Effector memory CD8-positive, alpha-beta T cell (primary cell): Measurements from ENCODE around the gene FBXO31.
A peak's percentile ranks its signal among the peaks of the same experiment; 100 is the strongest.
"Not testable (repeated sequence)": the region's sequence is repeated elsewhere in the genome, so short reads cannot be mapped to it uniquely, and the experiment has no call there.

Source experiments
- ATAC-seq: fragments of 150-1000 bp; cut with Tn5 transposase; replicated peaks from 2 replicates; pipeline ENCODE4 v1.10.0; 2021; ENCODE audit warnings: mild to moderate bottlenecking, moderate library complexity
- DNase-seq, 3 experiments: peaks; one replicate each; pipeline ENCODE4 v3.0.0; 2021
- H3K27ac Mint-ChIP-seq, 2 donors: one replicate each; pipeline ENCODE4 v1.8.0; 2022; ENCODE audit warnings: mild to moderate bottlenecking in 2 of 2, mixed read lengths in 2 of 2, moderate library complexity in 2 of 2
- H3K27me3 Mint-ChIP-seq, 2 donors: one replicate each; pipeline ENCODE4 v1.8.0; 2022; ENCODE audit warnings: mixed read lengths in 2 of 2
- H3K36me3 Mint-ChIP-seq: one replicate; pipeline ENCODE4 v1.8.0; 2022; ENCODE audit warnings: mild to moderate bottlenecking, moderate library complexity, mixed read lengths; ENCODE audit not compliant: insufficient read depth
- H3K4me1 Mint-ChIP-seq, 2 donors: one replicate each; pipeline ENCODE4 v1.8.0; 2022; ENCODE audit warnings: low read depth in 2 of 2, mixed read lengths in 2 of 2
- H3K4me3 Mint-ChIP-seq, 2 donors: one replicate each; pipeline ENCODE4 v1.8.0; 2022; ENCODE audit warnings: mild to moderate bottlenecking in 2 of 2, mixed read lengths in 2 of 2, moderate library complexity in 2 of 2
- H3K9me3 Mint-ChIP-seq, 2 donors: one replicate each; pipeline ENCODE4 v1.8.0; 2022; ENCODE audit warnings: mixed read lengths in 2 of 2

Gene FBXO31

DNA sequence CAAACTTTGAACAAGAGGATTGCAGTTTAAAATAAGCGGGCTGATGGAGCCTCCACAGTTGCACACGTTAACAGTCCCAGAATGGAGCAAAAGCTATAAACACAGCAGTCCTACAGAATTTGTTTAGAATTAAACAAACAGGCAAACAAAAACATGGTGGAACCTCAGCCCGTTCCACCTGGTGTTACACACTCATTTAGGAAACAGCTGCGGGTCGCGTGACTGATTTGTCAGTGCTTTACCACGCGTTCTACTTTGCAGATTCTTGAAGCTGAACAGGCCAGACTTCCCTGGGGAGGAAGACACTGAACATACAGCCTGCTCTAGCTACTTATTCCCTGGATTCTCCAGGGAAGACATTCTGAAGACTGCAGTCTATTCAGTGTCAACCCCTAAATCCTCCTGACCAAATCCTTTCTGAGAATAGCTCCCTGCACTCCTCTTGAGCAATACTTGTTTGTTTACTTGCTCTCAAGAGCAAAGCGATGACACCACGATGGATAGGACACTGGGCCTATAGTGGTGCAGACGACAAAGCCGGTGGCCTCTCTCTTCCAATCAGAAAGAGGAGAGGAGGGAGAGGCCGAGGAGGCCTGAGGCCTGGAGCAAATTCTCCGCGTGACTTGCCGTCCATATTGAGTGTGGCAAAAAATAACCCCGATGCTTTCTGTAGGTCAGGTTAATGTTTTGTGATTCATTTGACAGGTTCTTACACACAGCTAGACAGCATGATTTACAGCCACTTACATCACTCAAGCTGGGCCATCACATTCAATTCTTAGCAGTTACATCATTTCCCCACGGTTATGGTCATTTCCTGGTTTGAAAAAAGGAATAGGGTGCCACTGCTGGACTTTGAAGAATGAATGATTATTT is 4.6 kb upstream of the FBXO31 start:
- Mint-ChIP-seq H3K27ac (peak overlapping the region; percentile 94 to 97), H3K36me3 (peaks cover 43% of the 10 kb centered on the region), H3K9me3 (peaks cover 0 to 1% of the 10 kb centered on the region in 2 donors), H3K27me3 (no peaks in the 10 kb centered on the region), H3K4me1 (peaks cover 33 to 36% of the 10 kb centered on the region in 2 donors), H3K4me3 (peak overlapping the region; percentile 48 to 53)
- ATAC-seq = peak; percentile 68
- DNase-seq = peak; percentile 84 to 87 (median 85)

DNA sequence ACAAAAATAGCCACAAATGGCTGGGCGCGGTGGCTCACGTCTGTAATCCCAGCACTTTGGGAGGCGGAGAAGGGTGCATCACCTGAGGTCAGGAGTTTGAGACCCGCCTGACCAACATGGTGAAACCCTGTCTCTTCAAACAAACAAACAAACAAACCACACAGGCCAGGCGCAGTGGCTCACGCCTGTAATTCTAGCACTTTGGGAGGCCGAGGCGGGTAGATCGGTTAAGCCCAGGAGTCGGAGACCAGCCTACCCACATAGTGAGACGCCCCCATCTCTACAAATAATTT is 1.2 kb upstream of the FBXO31 start:
- not testable (repeated sequence) for DNase-seq, ATAC-seq, H3K27me3 Mint-ChIP-seq, H3K9me3 Mint-ChIP-seq
- Mint-ChIP-seq H3K4me3 (peak overlapping the region; percentile 92 to 95), H3K36me3 (peaks cover 36% of the 10 kb centered on the region), H3K4me1 (peaks cover 47 to 59% of the 10 kb centered on the region in 2 donors), H3K27ac (peak overlapping the region; percentile 99 to 100)

- DNase-seq = no peak
Observed at GRCh38 chr16:87384162-87384874, 742 bp upstream of the FBXO31 start.

GRCh38 chr16:87382023-87382785 is 1.4 kb downstream of the FBXO31 start:
- peak overlapping the region; percentile 95 to 99 for H3K27ac Mint-ChIP-seq
- H3K36me3 Mint-ChIP-seq = peaks cover 31% of the 10 kb centered on the region

More at GRCh38 chr16:87384162-87384874, 742 bp upstream of the FBXO31 start:
- no peak for ATAC-seq
- H3K27ac Mint-ChIP-seq = peak overlapping the region; percentile 99 to 100
- peaks cover 46 to 59% of the 10 kb centered on the region in 2 donors for H3K4me1 Mint-ChIP-seq
- peaks cover 0 to 1% of the 10 kb centered on the region in 2 donors for H3K9me3 Mint-ChIP-seq
- no peaks in the 10 kb centered on the region for H3K27me3 Mint-ChIP-seq
- peaks cover 36% of the 10 kb centered on the region for H3K36me3 Mint-ChIP-seq
- H3K4me3 Mint-ChIP-seq = peak overlapping the region; percentile 92 to 95

DNA sequence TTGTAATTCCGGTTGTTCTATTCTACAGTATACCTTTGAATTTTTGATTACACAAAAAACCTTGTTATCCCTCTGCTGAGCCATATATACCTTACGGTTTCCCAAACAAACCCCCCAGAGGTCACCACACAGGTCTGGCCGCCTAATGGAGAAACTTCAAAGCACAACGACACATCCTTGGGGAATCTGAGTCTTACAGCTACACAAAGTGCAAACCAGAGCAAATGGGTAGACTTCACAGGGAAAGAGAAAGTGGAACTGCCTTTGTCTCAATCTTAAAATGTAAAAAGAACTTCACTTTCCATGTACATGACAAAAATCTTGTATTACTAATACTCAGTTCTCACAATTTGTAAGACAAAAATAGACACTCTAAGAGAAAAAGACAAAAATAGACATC is 2.7 kb downstream of the FBXO31 start:
- H3K36me3 Mint-ChIP-seq = peaks cover 36% of the 10 kb centered on the region
- H3K27ac Mint-ChIP-seq = peak overlapping the region; percentile 38 to 99
- H3K9me3 Mint-ChIP-seq = peaks cover 0 to 1% of the 10 kb centered on the region in 2 donors
- peak overlapping the region; percentile 92 to 95 for H3K4me3 Mint-ChIP-seq
- H3K4me1 Mint-ChIP-seq = peaks cover 36 to 57% of the 10 kb centered on the region in 2 donors
- ATAC-seq (no peak), DNase-seq (no peak)
- no peaks in the 10 kb centered on the region for H3K27me3 Mint-ChIP-seq

More at GRCh38 chr16:87382023-87382785, 1.4 kb downstream of the FBXO31 start:
- H3K9me3 Mint-ChIP-seq = peaks cover 0 to 1% of the 10 kb centered on the region in 2 donors
- H3K4me1 Mint-ChIP-seq = peaks cover 39 to 53% of the 10 kb centered on the region in 2 donors
- H3K4me3 Mint-ChIP-seq = peak overlapping the region; percentile 92 to 95
- H3K27me3 Mint-ChIP-seq = no peaks in the 10 kb centered on the region
- DNase-seq (no peak), ATAC-seq (no peak)

DNA sequence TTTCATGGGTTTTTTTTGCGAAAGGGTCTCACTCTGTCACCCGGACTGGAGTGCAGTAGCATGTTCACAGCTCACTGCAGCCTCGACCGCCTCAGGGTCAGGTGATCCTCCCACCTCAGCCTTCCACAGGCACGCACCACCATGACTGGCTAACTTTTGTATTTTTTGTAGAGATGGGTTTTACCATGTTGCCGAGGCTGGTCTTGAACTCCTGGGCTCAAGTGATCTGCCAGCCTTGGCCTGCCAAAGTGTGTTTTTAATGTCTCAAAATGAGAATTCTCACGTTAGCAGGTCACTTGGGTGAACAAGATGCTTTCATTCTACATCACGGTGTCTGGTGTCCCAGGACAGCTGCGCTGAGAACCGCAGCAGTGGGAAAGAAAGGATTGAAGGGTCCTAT is 3.2 kb downstream of the FBXO31 start:
- peak overlapping the region; percentile 38 to 99 for H3K27ac Mint-ChIP-seq
- DNase-seq (no peak), ATAC-seq (no peak)
- H3K9me3 Mint-ChIP-seq = peaks cover 0 to 1% of the 10 kb centered on the region in 2 donors
- H3K4me3 Mint-ChIP-seq = peak overlapping the region; percentile 92 to 95
- H3K4me1 Mint-ChIP-seq = peaks cover 41 to 57% of the 10 kb centered on the region in 2 donors
- no peaks in the 10 kb centered on the region for H3K27me3 Mint-ChIP-seq
- peaks cover 32% of the 10 kb centered on the region for H3K36me3 Mint-ChIP-seq

- DNase-seq, ATAC-seq, H3K27me3 Mint-ChIP-seq, H3K4me3 Mint-ChIP-seq, H3K9me3 Mint-ChIP-seq, H3K27ac Mint-ChIP-seq: not testable (repeated sequence)
- Mint-ChIP-seq H3K4me1 (peaks cover 36 to 54% of the 10 kb centered on the region in 2 donors), H3K36me3 (peaks cover 21% of the 10 kb centered on the region)
Observed at GRCh38 chr16:87379312-87379752, 4.2 kb downstream of the FBXO31 start.

DNA sequence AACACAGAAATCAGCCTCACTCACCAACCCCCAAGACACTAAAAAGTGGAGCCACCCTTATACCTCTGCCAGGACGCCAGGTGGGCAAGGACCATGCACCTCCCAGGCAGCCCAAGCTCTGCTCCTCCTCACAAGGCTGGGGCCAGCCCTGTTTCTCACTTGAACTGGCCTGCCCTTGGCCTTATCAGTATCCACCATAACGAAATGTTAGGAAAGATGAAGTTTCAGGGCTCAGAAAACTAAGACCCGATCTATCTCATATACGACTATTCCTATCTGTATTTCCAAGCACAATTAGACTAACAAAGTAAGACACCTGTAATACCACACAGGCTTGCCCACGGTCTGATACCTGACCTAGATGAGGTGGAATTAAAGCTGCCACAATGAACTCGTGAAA is 6.9 kb downstream of the FBXO31 start:
- Mint-ChIP-seq H3K4me3 (no peak overlapping the region), H3K36me3 (peaks cover 16% of the 10 kb centered on the region), H3K27ac (no peak overlapping the region), H3K4me1 (peaks cover 32 to 45% of the 10 kb centered on the region in 2 donors), H3K27me3 (no peaks in the 10 kb centered on the region), H3K9me3 (no peaks in the 10 kb centered on the region)
- DNase-seq (no peak), ATAC-seq (no peak)

GRCh38 chr16:87375426-87376135 is 8.0 kb downstream of the FBXO31 start:
- peak overlapping the region in 1 of 2 donors; percentile 39 for H3K27ac Mint-ChIP-seq
- H3K9me3 Mint-ChIP-seq = no peaks in the 10 kb centered on the region
- no peak for ATAC-seq
- H3K4me3 Mint-ChIP-seq = no peak overlapping the region
- DNase-seq = no peak
- peaks cover 16% of the 10 kb centered on the region for H3K36me3 Mint-ChIP-seq
- H3K27me3 Mint-ChIP-seq = no peaks in the 10 kb centered on the region
- peaks cover 30 to 38% of the 10 kb centered on the region in 2 donors for H3K4me1 Mint-ChIP-seq

DNA sequence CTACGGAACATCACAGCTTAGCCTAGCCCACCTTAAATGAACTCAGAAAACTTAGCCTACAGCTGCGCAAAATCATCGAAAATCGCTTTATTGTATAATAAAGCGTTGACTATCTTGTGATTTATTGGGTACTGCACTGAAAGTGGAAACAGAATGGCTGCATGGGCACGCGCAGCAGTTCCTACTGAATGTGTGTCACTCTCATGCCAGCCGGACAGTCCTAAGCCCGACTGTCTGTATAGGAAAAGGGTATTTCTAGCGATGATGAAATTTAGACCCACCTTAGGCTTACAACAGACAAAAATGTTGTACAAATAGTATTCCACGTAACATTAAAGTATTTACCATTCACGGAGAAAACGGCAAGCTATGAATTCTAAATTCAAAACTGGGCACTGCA is 9.3 kb downstream of the FBXO31 start:
- Mint-ChIP-seq H3K9me3 (no peaks in the 10 kb centered on the region), H3K27me3 (no peaks in the 10 kb centered on the region), H3K36me3 (peaks cover 16% of the 10 kb centered on the region), H3K4me3 (no peak overlapping the region), H3K27ac (no peak overlapping the region), H3K4me1 (peaks cover 35 to 39% of the 10 kb centered on the region in 2 donors)
- DNase-seq (no peak), ATAC-seq (no peak)

- ATAC-seq (no peak), DNase-seq (no peak)
- no peak overlapping the region for H3K4me3 Mint-ChIP-seq
- H3K36me3 Mint-ChIP-seq = peaks cover 19% of the 10 kb centered on the region
- H3K27me3 Mint-ChIP-seq = no peaks in the 10 kb centered on the region
- peaks cover 33 to 40% of the 10 kb centered on the region in 2 donors for H3K4me1 Mint-ChIP-seq
- H3K9me3 Mint-ChIP-seq = no peaks in the 10 kb centered on the region
- H3K27ac Mint-ChIP-seq = no peak overlapping the region
Observed at GRCh38 chr16:87372305-87372704, 11.3 kb downstream of the FBXO31 start.

GRCh38 chr16:87371261-87371866 is 12.2 kb downstream of the FBXO31 start:
- Mint-ChIP-seq H3K27ac (peak overlapping the region in 1 of 2 donors; percentile 19), H3K4me3 (no peak overlapping the region), H3K36me3 (peaks cover 20% of the 10 kb centered on the region), H3K4me1 (peaks cover 29 to 37% of the 10 kb centered on the region in 2 donors), H3K27me3 (no peaks in the 10 kb centered on the region), H3K9me3 (no peaks in the 10 kb centered on the region)
- DNase-seq = no peak
- ATAC-seq = no peak
